OCI-LY1 (cell line): ENCODE results near the gene SAP30L.

Experiments
- CTCF ChIP-seq: fragments of 200-600 bp; sonication (generic), shearing (Covaris generic); IDR thresholded peaks from 2 replicates; pipeline ENCODE4 v1.5.1; 2017; ENCODE audit warnings: mild to moderate bottlenecking, antibody characterized with exemption, low read length, moderate library complexity, mixed read lengths
- EZH2 ChIP-seq: fragments of 200-600 bp; sonication (generic), shearing (Covaris generic); IDR thresholded peaks from 2 replicates; pipeline ENCODE4 v1.8.0; 2017; ENCODE audit warnings: borderline replicate concordance, mixed run types, mild to moderate bottlenecking, antibody characterized with exemption, low read length, moderate library complexity, mixed read lengths

- TF ChIP-seq CTCF = no peak
- no peak for TF ChIP-seq EZH2
These were observed 3.0 kb upstream of the SAP30L start for GRCh38 chr5:154442801-154443200.
